22Rv1 (cell line): ENCODE data around the gene TRNP1.
A peak's percentile ranks its signal among the peaks of the same experiment; 100 is the strongest.

Source experiments
- H3K27ac ChIP-seq: fragments of 450-650 bp; 2 replicates; pipeline ENCODE4 v1.5.1; 2017
- CTCF ChIP-seq: fragments of 450-650 bp; IDR thresholded peaks from 2 replicates; pipeline ENCODE4 v1.5.1; 2017; ENCODE audit warnings: mild to moderate bottlenecking
- ZFX ChIP-seq: fragments of 450-650 bp; IDR thresholded peaks from 2 replicates; pipeline ENCODE4 v1.6.1; 2017; ENCODE audit warnings: antibody characterized with exemption, borderline replicate concordance

TRNP1 gene

GRCh38 chr1:27033043-27033746 lies 39.7 kb downstream of the TRNP1 start:
- no peak for TF ChIP-seq CTCF
- TF ChIP-seq ZFX = no peak
- no peak overlapping the region for H3K27ac ChIP-seq

GRCh38 chr1:27035344-27035743 lies 41.9 kb downstream of the TRNP1 start:
- TF ChIP-seq ZFX (no peak), CTCF (no peak)
- H3K27ac ChIP-seq = no peak overlapping the region

GRCh38 chr1:27036718-27037117 lies 43.2 kb downstream of the TRNP1 start:
- no peak for TF ChIP-seq ZFX

GRCh38 chr1:27037518-27037917 lies 44.0 kb downstream of the TRNP1 start:
- H3K27ac ChIP-seq = no peak overlapping the region
- no peak for TF ChIP-seq ZFX
- TF ChIP-seq CTCF = no peak

More at GRCh38 chr1:27036718-27037117, 43.2 kb downstream of the TRNP1 start:
- H3K27ac ChIP-seq = no peak overlapping the region

- no peak for TF ChIP-seq ZFX
- no peak for TF ChIP-seq CTCF
- no peak overlapping the region for H3K27ac ChIP-seq
These were observed 44.5 kb downstream of the TRNP1 start for GRCh38 chr1:27038020-27038419.

- no peak for TF ChIP-seq CTCF
- no peak for TF ChIP-seq ZFX
- H3K27ac ChIP-seq = no peak overlapping the region
These were observed 49.2 kb downstream of the TRNP1 start for GRCh38 chr1:27042670-27043069.

- TF ChIP-seq ZFX (no peak), CTCF (peak; percentile 90)
- no peak overlapping the region for H3K27ac ChIP-seq
These were observed 51.2 kb downstream of the TRNP1 start for GRCh38 chr1:27044613-27045151.

GRCh38 chr1:27045973-27046558 lies 52.6 kb downstream of the TRNP1 start:
- TF ChIP-seq CTCF = peak; percentile 94
- no peak for TF ChIP-seq ZFX
- H3K27ac ChIP-seq = no peak overlapping the region
